ENCODE data around the gene IQSEC2. TPM values are rescaled to one million over a fixed set of nuclear protein-coding genes. Genes with fewer than 3 reads are reported as not detected.

IQSEC2 gene
- total RNA-seq, 1 experiment from 2014 or later = 6.3 TPM

DNA sequence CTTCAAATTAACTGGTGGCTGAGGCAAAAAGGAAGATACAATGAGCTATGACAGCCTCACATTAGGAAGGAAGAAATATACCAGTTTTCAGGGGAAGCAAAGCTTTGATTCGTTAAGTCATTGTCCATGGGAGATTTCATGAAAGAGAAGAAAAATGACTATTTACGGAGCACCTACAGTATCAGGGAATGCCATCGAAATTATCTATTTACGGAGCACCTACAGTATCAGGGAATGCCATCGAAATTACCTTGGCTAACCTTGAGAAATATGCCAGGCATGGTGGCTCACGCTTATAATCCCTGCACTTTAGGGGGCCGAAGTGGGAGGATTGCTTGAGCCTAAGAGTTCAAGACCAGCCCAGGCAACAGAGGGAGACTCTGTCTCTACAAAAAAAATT, 28.5 kb upstream of the IQSEC2 start:
- no peak for DNase-seq (ENCODE audit: low read depth, low spot score)
- in situ Hi-C loops (cut with HindIII; ENCODE audit: low pct_unique_long_range_greater_than_20kb, low sequenced_read_pairs) = no loop called here

DNA sequence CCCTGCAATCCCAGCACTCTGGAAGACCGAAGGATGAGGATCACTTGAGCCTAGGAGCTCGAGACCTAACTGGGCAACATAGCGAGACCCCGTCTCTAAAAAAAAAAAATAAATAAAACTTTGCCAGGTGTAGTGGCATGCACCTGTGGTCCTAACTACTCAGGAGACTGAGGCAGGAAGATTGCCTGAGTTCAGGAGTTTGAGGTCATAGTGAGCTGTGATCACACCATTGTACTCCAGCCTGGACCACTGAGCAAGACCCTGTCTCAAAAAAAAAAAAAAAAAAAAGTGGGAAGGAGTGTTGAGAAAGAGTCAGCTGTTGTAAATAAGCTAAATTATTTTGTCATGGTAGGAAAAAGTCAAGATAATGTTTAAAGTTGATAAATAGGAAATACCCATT, 27.5 kb upstream of the IQSEC2 start:
- in situ Hi-C loops (cut with HindIII; ENCODE audit: low pct_unique_long_range_greater_than_20kb, low sequenced_read_pairs) = no loop called here

DNA sequence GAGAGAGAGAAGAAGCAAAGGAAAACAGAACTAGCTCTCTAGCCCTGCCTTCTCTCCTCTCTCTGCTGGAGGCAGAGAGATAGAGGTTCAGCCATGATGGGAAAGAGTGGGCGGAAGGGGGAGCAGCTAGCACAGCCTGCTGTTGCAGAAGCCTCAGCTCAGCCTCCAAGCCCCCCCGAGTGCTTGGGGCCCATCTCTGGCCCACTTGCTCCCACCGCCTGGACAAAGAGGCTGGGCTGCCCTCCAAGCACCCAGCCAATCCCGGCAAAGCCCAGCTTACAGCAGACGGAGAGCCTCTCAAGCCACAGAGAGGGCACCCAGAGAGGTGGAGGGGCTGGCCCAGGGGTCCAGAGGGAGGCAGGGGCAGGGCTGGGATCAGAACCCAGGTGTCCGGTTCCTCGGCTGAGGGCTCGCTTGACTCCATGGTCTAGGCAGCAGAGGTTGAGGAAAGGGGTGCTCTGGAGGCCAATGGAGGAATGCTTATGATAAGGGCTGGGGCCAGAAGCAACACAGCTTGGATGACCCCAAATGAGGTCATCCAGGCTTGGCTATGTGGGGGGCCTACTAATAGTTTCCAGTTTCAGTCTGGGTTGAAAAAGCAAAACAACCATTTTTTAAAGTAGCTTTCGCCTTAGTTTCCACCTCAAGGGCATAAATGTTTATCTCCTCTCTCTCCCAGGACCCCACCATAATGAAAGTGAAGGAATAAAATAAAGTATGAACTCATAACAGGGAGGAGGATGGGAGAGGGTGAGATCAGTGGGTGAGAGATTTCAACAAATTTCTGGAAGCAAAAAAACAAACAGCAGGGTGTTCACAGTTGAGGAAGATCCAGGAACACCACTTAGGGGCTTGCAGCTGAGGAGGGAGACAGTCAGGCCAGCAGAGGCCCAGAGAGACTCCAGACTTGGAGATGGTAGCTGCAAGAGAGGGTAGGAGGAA, 24.9 kb upstream of the IQSEC2 start:
- no peak for DNase-seq (ENCODE audit: low read depth, low spot score)
- in situ Hi-C loops (cut with HindIII; ENCODE audit: low pct_unique_long_range_greater_than_20kb, low sequenced_read_pairs) = no loop called here

More for the DNA sequence above, 27.5 kb upstream of the IQSEC2 start:
- DNase-seq (ENCODE audit: low read depth, low spot score) = no peak

DNA sequence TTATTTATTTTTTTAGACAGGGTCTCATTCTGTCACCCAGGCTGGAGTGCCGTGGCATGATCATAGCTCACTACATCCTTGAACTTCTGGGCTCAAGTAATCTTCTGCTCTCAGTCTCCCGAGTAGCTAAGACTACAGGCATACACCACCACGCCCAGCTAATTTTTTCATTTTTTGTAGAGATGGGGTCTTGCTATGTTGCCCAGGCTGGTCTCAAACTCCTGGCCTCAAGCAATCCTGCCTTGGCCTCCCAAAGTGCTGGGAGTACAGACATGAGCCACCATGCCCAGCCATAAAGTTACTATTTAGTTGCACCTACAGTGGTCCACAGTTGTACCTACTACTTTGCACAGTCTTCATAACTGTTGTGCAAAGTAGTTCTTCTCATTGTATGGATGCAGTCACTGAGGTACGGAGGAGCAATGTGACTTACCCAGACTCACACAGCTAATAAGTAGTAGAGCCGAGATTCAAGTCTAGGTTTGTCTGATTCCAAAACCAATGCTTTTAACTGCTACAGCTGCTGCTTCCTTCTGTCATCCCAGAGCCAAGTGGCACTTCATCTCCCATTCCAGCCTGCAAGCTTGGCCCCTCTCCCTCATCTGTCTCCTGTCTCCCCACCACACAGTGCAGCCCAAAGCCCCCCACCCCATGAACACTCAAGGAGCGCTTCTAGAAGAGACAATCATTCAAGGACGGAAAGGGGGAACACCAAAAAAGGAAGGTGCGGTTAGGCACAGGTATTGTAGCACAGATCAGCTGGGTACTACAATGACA, 24.0 kb upstream of the IQSEC2 start:
- DNase-seq (ENCODE audit: low read depth, low spot score) = no peak
- in situ Hi-C loops (cut with HindIII; ENCODE audit: low pct_unique_long_range_greater_than_20kb, low sequenced_read_pairs) = no loop called here

DNA sequence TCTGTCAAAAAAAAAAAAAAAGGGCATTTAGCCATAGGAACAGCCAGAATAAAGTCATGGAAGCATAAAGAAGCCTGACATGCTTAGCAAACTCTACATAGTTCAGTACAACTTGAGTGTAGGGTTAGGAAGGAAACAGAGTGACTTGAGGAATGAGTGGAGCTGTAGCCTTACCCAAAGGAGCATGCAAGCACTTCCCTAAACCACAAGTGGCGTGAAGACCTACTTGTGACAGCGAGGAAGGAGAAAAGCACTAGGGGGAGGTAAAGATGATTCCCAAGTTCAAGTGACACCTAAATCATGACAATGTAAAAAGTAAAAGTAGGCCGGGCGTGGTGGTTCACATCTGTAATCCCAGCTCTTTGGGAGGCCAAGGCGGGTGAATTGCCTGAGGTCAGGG, 21.8 kb upstream of the IQSEC2 start:
- DNase-seq (ENCODE audit: low read depth, low spot score) = no peak
- in situ Hi-C loops (cut with HindIII; ENCODE audit: low pct_unique_long_range_greater_than_20kb, low sequenced_read_pairs) = no loop called here

DNA sequence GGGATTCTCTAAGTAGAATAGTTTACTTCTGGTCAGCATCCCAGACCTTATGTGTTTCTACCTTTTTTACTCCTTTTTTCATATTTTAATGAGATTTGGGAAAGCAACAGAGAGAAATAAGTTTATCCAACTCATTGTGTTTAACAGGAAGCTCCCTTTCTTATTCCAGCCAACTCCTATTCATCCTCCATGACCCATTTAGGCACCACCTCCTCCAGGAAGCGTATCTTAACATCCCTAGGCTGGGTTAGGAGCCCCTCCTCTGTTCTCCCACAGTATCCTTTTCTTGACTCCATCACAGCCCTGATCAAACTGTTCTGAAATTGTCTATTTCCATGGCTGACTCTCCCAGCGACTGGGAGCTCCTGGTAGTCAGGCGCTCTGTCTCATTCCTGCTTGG, 18.8 kb upstream of the IQSEC2 start:
- in situ Hi-C loops (cut with HindIII; ENCODE audit: low pct_unique_long_range_greater_than_20kb, low sequenced_read_pairs) = no loop called here

DNA sequence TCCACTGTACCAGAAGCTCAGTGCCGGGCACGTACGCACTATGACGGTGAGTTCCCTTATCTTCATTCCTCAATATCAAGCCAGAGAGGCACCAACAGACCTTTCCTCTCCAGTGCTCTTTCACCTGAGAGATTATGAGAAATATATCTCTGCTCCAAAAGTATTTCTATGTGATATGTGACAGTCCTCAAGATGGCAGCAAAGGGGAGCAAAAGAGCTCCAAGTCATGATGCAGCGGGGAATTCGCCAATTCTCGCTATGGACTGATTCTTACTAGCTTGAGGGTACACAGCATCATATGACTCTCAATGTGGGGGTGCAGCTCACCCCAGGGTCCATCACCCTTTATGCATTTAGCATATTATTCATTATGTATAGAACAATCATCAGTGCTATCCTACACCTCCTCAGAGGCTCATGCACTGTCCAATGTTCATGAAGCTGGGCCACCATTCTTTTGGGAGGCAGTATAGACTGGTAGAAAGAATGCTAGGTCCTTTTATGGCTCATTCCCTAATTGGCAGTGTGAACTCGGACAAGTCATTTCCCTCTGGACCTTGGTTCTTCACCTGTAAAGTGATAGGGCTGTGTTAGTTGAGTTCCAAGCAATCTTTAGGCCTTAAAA, 12.8 kb upstream of the IQSEC2 start:
- in situ Hi-C loops (cut with HindIII; ENCODE audit: low pct_unique_long_range_greater_than_20kb, low sequenced_read_pairs) = no loop called here
- peak; percentile 20 for DNase-seq (ENCODE audit: low read depth, low spot score)

More for the DNA sequence above, 18.8 kb upstream of the IQSEC2 start:
- no peak for DNase-seq (ENCODE audit: low read depth, low spot score)

DNA sequence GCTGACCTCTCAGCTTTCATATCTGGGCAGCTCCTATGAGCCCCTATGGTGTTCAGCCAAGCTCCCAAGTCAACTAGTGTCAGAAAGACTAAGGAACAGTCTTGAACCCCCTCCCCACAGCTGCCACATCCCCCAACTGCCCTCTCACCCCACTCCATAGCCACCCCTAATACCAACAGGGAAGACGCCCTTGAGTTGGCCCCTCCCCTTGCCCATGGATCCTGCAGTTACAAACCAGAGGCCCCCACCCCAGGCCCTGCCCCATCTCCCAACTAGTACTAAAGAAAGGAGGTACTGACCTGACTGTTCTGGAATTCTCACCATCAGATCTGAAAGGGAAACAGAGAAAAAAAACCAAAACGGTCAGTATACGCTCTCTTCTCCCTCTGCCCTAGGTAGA, 10.2 kb upstream of the IQSEC2 start:
- in situ Hi-C loops (cut with HindIII; ENCODE audit: low pct_unique_long_range_greater_than_20kb, low sequenced_read_pairs) = no loop called here
- DNase-seq (ENCODE audit: low read depth, low spot score) = no peak

DNA sequence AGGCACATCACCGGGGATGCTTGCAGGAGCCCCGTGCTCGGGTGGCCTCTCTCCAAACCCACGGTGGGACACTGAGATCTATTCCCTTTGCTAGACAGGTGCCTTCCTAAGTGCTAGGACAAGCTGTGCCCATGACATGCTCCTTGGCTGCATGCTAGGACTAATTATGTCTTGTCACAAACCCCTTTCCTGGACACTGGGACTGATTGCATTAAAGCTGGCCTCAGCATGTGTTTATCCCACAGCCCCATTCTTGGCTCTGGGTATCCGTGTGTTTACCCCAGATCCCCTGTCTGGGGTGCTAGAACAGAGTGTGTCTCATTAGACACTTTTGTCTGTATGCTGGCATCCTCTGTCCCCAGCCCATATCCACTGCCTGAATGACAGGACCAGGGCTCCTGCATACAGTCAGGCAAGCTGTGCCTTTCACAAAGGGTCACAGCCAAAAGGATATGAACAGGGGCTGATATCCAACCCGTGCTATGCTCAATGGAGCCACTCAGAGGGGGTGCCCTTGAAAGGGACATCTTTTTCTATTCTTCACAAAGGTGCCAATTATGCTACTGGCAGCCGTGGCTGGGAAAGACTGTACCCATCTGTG, 9.2 kb upstream of the IQSEC2 start:
- DNase-seq (ENCODE audit: low read depth, low spot score) = no peak
- in situ Hi-C loops (cut with HindIII; ENCODE audit: low pct_unique_long_range_greater_than_20kb, low sequenced_read_pairs) = no loop called here

DNA sequence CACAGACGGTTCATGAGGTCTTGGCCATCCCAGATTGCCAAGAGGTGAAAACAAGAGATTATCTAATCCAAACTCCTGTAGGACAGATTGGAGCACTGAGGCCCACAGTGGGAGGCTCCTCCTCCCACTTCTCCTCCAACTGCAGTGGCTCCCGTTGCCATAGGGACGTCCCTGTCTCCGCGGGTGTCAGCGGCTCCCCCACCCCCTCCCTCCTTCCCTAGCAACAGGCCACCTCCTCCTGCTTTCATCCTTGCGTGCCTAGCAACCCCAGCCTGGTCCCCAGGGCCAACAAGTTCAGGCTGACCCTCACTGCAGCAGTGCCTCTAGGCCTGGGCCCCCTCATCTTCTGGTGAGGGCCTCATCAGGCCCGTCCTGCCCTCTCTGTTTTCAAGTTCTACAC, 6.8 kb upstream of the IQSEC2 start:
- in situ Hi-C loops (cut with HindIII; ENCODE audit: low pct_unique_long_range_greater_than_20kb, low sequenced_read_pairs) = no loop called here
- DNase-seq (ENCODE audit: low read depth, low spot score) = no peak

DNA sequence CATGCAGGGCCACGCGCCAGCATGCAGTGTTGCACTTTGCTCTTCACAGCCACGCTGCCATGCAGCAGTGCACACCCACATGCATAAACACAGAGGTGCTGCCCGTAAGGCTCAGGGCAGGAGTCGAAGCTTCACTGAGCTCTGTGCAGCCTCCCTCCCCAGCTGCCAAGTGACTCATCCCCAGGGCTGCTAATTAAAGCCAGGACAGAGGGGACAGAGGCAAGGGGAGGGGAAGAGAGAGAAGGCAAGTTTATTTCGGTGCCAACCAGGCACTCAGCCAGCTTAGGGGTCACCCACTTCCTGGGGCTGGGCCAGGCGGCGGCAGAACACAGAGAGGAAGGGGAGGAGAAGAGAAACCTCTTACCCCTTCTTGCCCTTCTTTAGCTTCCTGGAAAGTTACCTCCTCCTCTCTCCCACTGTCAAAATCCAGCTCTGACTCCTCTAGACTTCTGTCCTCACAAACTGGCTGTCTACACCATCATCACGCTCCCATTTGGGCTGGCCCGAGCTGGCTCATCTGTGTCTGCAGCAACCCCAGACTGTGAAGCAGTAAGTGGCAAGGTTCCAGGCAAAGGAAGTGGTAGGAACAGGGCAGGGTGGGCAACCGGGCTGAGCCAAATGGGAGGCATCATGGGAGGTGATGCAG, 6.2 kb upstream of the IQSEC2 start:
- DNase-seq (ENCODE audit: low read depth, low spot score) = no peak
- in situ Hi-C loops (cut with HindIII; ENCODE audit: low pct_unique_long_range_greater_than_20kb, low sequenced_read_pairs) = no loop called here

DNA sequence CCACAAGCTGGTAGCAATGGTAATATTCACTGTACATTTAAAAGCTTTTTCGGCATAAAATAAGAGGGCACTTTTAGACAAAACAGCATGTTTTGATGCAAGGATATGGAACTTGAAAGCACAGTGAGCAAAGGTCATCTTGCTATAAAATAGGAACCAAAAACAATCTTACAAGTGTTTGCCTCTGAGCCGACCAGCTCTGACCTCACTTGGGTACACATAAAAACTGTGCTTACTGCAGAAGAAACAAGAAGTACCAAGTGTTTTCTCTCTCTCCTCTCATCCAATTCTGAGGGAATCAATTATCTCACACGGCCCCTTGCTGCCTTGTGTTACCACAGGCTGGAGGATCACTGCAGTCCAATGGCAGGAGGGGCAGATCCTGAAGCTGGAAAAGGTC, 4.8 kb upstream of the IQSEC2 start:
- in situ Hi-C loops (cut with HindIII; ENCODE audit: low pct_unique_long_range_greater_than_20kb, low sequenced_read_pairs) = no loop called here
- no peak for DNase-seq (ENCODE audit: low read depth, low spot score)

DNA sequence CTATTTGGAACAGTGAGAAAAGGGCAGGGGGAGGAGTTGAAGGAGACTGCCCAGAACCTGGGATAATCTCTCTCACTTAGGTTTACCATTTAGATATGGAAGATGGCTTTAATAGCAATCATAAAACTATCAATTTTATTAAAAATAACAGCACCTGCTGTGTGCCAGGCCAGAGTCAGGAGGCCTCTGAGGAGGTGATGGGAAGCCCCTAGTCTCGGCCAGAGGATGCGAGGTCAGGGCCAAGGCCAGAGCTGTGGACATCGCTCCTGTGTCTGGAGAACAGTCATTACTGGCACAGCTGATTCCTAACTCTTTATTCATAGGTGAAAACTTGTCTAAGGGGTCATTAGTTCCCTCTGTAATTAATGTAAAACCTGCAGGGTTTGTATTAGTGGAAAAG, 4.2 kb upstream of the IQSEC2 start:
- in situ Hi-C loops (cut with HindIII; ENCODE audit: low pct_unique_long_range_greater_than_20kb, low sequenced_read_pairs) = no loop called here
- no peak for DNase-seq (ENCODE audit: low read depth, low spot score)

DNA sequence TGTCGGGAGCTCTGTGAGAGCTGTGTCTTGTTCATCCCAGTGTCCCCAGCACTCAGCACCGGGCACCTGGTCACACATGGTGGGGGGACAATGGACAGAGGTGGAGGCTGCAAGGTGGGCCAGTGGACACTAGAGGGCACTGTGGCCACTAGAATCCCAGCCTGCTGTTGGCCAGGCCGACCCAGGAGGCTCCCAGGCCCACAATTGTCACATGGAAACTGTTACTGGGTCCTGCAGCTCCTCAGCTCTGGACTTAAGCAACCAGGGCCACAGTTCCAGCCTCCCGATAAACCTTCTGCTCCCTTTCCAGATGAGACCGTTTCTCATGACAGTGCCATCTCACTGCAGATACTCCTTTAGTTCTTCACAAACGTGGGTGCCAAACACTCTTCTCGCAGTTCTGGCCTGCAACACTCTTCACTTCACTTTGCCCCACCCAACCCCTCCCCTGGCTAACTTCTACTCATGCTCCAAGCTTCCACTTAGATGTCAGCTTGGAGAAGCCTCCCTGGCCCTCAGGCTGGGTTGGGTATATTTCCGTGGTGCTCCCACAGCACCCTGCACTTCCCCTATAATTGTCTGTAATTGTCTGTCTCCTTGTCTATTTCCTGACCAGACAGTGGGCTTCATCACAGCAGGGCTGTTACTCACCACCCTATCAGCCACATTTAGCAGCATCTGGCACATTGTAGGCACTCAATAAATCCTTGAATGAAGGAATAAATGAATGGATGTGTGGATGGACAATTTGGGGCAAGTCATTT, 3.5 kb upstream of the IQSEC2 start:
- peak; percentile 55 for DNase-seq (ENCODE audit: low read depth, low spot score)

DNA sequence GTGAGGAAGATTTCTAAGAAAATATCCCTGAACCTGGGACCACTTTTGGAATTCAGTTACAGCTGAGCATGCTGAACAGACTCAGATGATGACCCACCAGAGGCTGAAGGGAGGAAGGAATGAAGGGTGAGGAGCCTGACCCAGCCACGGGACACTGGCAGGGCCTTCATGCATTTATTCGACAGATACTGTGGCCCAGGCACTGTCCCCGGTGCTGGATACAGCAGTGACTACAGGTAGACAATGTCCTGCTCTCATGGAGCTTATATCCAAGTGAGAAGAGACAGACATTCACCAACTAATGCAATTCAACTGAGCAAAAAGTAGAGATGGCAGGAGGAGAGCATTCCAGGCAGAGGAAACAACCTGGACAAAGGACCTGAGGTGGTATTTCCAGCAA, 2.2 kb upstream of the IQSEC2 start:
- DNase-seq (ENCODE audit: low read depth, low spot score) = no peak
- in situ Hi-C loops (cut with HindIII; ENCODE audit: low pct_unique_long_range_greater_than_20kb, low sequenced_read_pairs) = no loop called here

More for the DNA sequence above, 3.5 kb upstream of the IQSEC2 start:
- in situ Hi-C loops (cut with HindIII; ENCODE audit: low pct_unique_long_range_greater_than_20kb, low sequenced_read_pairs) = no loop called here

DNA sequence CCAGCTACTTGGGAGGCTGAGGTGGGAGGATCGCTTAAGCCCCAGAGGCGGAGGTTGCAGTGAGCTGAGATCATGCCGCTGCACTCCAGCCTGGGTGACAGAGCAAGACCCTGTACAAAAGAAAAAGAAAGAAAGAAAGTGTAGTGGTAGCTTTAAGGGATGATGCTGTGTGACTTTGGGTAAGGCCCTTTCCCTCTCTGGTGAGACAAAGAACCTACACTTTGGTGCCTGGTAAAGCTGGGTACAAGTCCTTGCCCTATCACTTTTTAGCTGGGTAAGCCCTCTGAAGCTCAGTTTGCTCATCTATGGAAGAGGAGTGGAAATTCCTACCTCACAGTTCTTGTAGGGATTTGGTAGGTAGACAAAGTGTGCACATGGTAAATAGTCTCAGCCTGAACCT, 1.7 kb upstream of the IQSEC2 start:
- no peak for DNase-seq (ENCODE audit: low read depth, low spot score)
- in situ Hi-C loops (cut with HindIII; ENCODE audit: low pct_unique_long_range_greater_than_20kb, low sequenced_read_pairs) = no loop called here
